ENCODE results near the gene MINK1. TPM values are rescaled to one million over a fixed set of nuclear protein-coding genes. Genes with fewer than 3 reads are reported as not detected.
"Not testable (repeated sequence)": the region's sequence is repeated elsewhere in the genome, so short reads cannot be mapped to it uniquely, and the experiment has no call there.

Gene MINK1
- total RNA-seq, 1 donor from 2014 or later: 20.5 TPM

GRCh38 chr17:4846635-4847390 is 13.7 kb downstream of the MINK1 start:
- no peak for DNase-seq (ENCODE audit: low read depth in 2 of 2)

- no peak for DNase-seq (ENCODE audit: low read depth in 2 of 2)
These were observed 15.9 kb downstream of the MINK1 start for GRCh38 chr17:4849011-4849536.

GRCh38 chr17:4850246-4850645 is 17.1 kb downstream of the MINK1 start:
- peak in 1 of 2 donors; percentile 14 for DNase-seq (ENCODE audit: low read depth in 2 of 2)

GRCh38 chr17:4851084-4851483 is 17.9 kb downstream of the MINK1 start:
- no peak for DNase-seq (ENCODE audit: low read depth in 2 of 2)

GRCh38 chr17:4852567-4853207 is 19.5 kb downstream of the MINK1 start:
- DNase-seq (ENCODE audit: low read depth in 2 of 2): peak; percentile 55 to 75

- no peak for DNase-seq (ENCODE audit: low read depth in 2 of 2)
These were observed 20.1 kb downstream of the MINK1 start for GRCh38 chr17:4853208-4853671.

- peak in 1 of 2 donors; percentile 60 for DNase-seq (ENCODE audit: low read depth in 2 of 2)
These were observed 21.1 kb downstream of the MINK1 start for GRCh38 chr17:4854111-4854681.

- DNase-seq (ENCODE audit: low read depth in 2 of 2): no peak
These were observed 23.3 kb downstream of the MINK1 start for GRCh38 chr17:4856271-4856936.

GRCh38 chr17:4856937-4857314 is 23.8 kb downstream of the MINK1 start:
- peak in 1 of 2 donors; percentile 13 for DNase-seq (ENCODE audit: low read depth in 2 of 2)

GRCh38 chr17:4857347-4857746 is 24.2 kb downstream of the MINK1 start:
- not testable (repeated sequence) for DNase-seq (ENCODE audit: low read depth in 2 of 2)

GRCh38 chr17:4858068-4858881 is 25.1 kb downstream of the MINK1 start:
- DNase-seq (ENCODE audit: low read depth in 2 of 2): peak; percentile 61 to 88

- DNase-seq (ENCODE audit: low read depth in 2 of 2): peak in 1 of 2 donors; percentile 80
These were observed 25.7 kb downstream of the MINK1 start for GRCh38 chr17:4858882-4859260.

- peak in 1 of 2 donors; percentile 20 for DNase-seq (ENCODE audit: low read depth in 2 of 2)
These were observed 26.9 kb downstream of the MINK1 start for GRCh38 chr17:4859816-4860625.

GRCh38 chr17:4860651-4861050 is 27.5 kb downstream of the MINK1 start:
- DNase-seq (ENCODE audit: low read depth in 2 of 2): no peak

- DNase-seq (ENCODE audit: low read depth in 2 of 2): no peak
These were observed 27.9 kb downstream of the MINK1 start for GRCh38 chr17:4861052-4861451.

GRCh38 chr17:4862720-4863119 is 29.6 kb downstream of the MINK1 start:
- DNase-seq (ENCODE audit: low read depth in 2 of 2): no peak

- DNase-seq (ENCODE audit: low read depth in 2 of 2): no peak
These were observed 30.2 kb downstream of the MINK1 start for GRCh38 chr17:4863321-4863720.

- not testable (repeated sequence) for DNase-seq (ENCODE audit: low read depth in 2 of 2)
These were observed 34.4 kb downstream of the MINK1 start for GRCh38 chr17:4867535-4867934.

- DNase-seq (ENCODE audit: low read depth in 2 of 2): not testable (repeated sequence)
These were observed 36.2 kb downstream of the MINK1 start for GRCh38 chr17:4869058-4869998.
